Activated effector memory CD4-positive, alpha-beta T cell treated with Interleukin-2 at 50 U/mL for 16 hours (primary cell): ENCODE data around the gene CHTF8.
A peak's percentile ranks its signal among the peaks of the same experiment; 100 is the strongest.

Source experiments
- DNase-seq: peaks from one replicate; pipeline ENCODE4 v3.0.0-alpha.2; 2020

Gene CHTF8

DNA sequence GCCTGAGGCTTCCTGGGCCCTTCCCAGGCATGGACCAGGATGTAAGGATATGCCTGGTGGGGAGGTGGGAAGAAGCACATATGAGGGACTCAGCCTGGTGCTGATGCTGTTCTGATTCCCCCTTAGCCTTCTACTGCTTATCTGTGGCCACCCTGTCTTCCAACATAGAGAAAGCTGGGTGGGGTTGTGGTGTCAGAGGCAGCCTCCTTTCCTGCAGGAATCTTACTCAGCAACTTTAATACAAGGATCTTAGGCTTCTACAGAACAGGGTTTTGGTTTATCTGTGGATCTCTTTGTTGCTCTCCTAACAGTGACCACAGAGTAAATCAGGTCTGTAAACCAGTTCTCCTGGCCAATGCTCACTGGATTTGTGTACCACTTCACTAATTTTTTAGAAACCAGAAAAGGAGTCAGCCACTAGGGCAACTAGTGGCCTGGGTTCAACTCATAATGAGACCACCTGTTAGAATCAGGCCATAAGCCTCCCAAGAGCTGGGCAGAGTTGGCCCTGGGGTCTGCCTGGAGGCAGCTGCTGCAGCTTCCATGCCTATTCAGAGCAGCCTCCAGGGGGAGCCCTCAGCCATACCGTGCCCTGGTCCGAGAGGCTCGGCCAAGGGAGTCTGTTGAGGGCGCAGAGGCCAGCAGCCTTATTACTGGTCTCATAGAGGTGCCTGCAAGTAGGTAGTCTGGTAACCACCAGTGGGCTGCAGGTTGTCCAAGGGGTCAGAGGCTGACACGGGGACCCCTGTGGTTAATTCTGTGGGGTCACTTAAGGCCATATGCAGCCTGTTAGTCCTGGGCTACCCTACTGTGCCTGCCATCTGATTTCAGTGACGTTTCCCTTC lies 19.9 kb downstream of the CHTF8 start:
- DNase-seq = peak; percentile 19

DNA sequence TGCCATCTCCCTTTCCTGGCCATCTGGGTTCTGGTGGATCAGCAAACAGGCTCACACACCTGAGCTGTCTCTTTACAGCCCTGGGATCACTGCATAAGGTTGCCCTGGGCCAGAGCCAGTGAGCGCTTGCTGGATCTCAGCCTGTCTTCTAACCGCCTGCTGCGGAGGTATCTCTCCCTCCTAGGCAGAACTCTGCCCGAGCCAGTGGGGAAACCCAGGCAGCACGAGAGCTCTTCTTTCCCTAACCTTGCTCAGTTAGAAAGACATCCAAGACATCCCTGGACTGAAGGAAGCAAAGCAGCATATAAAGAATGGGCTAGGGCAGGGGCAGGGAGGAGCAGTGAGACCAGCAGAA lies 20.5 kb downstream of the CHTF8 start:
- DNase-seq = no peak

DNA sequence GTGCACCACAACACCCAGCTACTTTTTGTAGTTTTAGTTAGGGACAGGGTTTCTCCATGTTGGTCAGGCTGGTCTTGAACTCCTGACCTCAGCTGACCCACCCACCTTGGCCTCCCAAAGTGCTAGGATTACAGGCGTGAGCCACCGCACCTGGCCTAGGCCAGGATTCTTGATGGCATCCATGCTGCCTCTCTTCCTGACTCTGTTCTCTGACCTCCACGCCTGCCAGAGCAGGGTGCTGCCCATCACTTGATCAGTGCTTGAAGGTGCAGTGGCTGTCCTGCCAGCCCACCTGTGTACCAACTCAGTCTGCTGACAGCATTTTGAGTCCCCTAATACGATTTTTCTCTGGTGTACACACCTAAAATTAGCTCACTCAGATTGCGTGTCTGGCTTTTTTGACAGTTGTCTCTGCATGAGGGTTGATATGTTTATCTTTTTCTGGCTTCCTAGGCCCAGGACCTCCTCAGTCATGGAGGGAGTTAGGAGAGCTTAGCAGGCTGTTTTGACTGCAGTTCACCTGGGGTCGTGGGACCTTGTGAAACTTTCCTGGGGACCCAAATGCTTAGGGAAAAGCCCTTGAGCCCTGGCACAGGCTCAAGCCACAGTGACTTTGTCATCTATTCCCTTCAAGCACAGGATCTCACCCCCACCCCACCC lies 21.0 kb downstream of the CHTF8 start:
- DNase-seq = no peak

DNA sequence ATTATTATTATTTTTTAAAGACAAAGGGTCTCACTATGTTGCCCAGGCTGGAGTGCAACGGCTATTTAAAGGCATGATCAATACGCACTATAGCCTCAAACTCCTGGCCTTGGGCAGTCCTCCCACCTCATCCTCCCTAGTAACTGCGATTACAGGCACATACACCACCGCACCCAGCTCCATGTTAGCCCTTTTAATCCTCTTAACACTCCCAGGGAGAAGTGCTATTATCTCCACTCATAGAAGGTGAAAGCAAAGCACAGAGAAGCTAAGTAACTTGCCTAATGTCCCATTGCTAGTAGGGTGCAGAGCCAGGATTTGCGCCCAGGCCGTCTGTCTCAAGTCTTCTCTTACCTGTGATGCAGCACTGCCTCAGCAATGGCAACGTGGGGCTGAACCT lies 22.0 kb downstream of the CHTF8 start:
- no peak for DNase-seq

DNA sequence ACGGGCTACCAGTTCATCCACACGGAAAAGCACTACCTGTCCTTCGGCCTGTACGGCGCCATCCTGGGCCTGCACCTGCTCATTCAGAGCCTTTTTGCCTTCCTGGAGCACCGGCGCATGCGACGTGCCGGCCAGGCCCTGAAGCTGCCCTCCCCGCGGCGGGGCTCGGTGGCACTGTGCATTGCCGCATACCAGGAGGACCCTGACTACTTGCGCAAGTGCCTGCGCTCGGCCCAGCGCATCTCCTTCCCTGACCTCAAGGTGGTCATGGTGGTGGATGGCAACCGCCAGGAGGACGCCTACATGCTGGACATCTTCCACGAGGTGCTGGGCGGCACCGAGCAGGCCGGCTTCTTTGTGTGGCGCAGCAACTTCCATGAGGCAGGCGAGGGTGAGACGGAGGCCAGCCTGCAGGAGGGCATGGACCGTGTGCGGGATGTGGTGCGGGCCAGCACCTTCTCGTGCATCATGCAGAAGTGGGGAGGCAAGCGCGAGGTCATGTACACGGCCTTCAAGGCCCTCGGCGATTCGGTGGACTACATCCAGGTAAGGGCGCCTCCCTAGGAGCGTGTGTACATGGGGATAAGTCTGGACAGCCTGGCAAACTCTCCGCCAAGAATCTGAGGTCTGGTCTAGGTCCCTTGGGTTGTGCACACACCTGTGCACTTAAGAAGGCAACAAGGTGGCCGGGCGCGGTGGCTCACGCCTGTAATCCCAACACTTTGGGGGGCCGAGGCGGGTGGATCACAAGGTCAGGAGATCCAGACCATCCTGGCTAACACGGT lies 22.7 kb downstream of the CHTF8 start:
- DNase-seq = no peak

DNA sequence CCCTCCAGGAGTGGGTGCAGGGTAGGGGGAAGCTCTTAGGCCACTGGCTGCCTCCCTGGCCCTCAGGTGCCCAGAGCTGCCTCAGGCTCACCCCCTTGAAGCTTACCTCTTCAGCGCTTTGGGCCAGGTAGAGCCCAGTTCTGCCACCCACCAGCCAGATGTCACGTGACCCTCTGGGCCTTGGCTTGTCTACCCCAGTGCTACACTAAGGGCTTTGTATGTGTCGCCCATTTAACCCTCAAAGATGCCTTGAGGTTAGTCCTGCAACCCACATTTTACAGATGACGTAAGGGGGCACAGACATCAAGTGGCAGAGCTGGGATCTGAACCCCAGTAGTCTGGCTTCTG lies 23.5 kb downstream of the CHTF8 start:
- no peak for DNase-seq

DNA sequence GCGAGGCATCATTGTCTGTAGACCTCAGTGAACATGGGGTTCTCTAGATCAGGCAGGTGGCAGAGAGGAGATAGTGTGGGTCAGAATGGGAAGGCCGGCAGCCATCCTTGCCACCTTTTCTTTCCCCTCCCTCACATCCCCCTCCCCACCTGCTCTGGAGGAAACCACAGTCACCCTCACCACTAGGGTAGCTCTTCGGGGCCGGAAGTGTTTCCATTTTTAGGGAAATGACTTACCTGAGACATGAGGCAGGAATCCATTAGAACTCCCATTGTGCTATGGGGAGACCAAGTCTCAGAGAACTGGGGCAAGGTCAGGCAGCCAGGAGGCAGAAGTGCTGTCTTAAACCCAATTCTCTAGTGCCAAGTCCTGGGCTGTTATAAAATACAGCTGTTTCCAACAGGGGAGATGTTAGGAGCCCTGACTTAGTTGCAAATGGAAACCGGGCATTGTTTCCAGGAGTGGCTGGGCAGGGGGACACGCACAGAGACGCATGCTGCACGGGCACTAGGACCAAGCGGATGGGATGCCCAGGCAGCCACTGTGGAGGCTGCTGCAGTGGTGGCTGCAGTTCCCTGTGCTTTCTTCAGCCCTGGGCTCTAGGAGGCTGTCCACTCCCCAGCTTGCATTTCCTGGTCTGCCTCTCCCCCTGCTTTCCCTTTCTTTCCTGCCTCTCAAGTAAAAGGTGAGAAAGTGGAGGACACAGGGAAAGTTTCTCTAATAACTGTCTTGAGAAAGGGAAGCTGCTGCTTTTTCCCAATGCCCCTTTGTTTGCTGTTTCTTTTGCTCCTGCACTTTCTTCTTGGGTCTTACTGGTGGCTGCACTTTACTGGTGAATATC lies 24.1 kb downstream of the CHTF8 start:
- DNase-seq = no peak

DNA sequence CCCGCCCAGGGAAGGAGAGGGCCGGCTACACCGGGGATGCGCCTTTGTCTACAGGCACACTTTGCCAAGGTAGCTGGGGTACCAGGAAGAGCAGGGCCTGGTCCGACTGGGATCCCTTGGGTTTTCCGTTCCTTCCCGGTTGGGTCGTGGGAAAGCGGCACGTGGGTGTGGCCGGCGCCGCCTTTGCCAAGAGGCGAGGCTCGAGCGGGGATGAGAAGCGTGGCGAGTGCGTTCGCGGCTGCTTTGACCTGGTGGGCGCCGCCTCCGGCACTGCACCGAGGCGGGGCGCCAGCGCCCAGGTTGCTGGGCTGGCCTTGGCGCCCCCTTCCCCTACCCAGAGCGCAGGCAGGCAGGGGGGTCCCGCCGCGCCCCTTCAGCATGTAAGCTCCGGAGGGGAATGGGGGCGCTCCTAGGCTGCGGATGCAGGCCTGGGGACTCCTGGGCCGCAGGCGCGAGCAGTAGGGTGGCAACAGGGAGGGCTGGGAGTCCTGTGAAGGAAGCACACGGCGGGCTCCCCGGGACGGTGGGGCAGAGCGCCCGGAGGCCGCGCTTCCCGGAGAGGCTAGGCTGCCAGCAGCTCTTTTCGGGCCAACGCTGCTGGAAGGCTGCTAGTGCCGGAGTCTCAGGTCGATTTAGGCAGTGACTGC lies 24.9 kb downstream of the CHTF8 start:
- no peak for DNase-seq

DNA sequence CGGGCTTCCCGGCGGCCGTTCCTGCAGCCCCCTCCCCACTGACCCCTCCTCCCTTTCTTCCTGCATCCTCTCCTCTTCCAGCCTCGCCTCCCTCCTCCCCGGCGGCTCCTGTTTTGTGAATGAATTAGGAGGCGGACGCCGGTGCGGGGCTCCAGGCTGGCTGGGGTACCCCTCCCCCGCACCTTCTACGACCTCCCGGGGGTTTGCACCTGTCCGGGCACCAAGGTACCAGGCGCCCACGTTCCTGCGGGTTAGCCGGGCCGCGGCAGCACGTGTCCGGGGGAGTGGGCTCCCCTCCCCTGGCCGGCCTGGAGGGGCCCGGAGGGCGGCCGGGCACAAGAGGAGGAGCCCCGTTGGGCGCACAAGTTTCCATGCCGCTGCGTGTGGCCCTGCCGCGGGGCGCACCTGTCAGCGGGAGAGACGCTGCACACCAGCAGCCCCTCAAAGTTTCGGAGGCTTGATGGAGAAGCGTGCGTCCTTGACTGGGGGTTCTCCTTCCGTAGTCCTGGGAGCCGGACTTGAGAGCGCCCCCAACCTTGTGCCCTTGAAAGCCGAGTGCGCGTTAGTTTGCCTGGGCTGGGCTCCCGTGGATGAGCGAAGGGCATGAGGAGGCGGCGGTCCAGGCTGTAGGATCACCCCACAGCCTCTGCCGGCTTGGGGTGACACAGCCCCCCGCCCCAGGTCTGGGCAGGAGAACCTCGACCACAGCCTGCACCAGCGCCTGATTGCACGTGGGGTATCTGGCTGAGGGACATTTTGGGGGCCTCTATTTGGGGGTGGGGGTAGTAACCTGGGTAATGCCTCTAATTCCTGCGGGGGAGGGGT lies 25.7 kb downstream of the CHTF8 start:
- DNase-seq = no peak

DNA sequence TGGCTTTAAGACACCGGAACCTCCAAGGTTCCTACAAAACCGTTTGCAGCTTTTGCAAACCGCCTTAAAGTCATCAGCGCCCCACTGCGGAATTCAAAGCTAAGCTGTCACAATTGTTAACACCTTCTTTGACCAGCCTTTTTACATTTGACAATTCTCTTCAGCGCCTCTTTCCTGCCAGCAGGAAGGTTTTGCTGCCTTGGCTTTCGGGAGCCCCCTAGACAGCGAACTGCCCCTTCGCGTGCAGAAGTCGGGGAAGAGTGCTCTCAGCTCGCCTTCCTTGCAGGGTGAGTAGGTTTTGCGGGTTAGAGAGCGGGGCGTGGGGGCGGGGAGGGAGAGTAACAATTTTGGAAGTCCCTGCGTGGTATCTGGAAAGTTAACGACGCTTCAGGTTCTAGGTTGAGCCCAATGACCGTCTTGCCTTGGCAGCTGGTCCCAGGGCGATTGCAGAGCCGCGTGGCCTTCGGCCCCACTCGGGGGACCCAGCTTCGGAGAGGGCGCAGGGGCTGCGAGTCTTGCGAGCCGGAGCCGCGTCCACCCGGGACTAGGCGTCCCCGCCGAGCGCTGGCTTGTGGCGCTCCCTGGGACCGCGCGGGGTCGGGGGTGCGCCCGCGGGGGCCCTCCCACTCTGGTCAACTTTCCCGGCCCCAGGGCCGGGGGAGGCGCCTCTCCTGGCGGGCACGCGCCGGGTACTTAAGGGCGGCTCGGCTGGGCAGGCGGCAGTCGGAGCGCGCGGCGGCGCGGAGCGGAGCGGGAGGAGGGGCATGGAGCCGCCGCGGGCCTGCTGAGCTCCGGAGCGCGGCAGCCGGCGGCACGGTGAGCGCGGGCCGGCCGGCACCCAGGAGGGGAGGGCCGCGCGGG lies 26.7 kb downstream of the CHTF8 start, which contains the start of gene HAS3:
HAS3 (plus strand) TSS at position 153 of the 861 bp plus-strand sequence. CDS start 3,743 bp downstream, outside the sequence.
- no peak for DNase-seq

DNA sequence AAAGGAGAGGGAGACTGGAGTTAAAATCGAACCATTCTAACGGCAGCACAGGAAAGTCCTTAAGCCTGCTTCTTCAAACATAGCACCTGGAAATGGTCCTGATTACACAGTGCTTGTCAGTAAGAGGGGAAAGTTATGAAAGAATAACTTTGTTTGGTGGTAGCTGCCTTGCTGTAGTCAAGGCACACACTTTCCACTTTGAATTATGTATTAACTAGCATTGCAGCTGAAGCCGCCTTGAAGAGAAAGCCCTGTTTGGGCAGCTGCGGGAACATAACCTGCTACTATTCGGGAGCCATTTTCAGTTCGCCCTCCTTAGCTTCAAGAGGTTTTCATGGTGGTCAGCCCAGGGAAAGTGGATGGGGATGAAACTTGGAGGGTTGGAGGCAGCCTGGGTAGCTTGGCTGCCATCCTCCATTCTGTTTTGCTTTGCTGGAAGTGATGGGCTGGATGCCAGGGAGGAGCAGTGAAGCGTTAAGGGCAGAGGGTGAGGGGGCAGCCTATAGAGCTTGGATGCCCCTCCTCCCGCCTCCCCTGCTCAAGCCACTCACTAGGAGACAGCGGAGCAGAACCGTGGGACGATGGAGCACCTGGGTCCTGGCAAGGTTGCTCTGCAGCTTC lies 32.2 kb downstream of the CHTF8 start:
- DNase-seq = no peak

DNA sequence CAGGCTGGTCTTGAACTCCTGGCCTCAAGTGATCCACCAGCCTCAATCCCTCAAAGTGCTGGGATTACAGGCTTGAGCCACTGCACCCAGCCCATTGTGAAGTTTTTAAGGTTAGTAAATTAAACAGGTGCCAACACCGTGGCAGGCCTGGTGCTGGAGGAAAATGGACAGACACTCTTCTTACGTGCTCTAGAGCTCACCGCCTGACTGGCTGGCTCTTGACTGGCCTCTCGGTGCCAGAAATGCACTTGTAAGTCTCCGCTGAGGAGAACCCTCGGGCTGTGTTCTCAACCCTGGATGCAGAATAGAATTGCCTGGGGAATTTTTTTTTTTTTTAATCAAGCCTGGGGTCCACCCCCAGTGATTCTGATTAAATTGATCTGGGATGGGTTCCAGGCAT lies 37.2 kb downstream of the CHTF8 start:
- DNase-seq = no peak

DNA sequence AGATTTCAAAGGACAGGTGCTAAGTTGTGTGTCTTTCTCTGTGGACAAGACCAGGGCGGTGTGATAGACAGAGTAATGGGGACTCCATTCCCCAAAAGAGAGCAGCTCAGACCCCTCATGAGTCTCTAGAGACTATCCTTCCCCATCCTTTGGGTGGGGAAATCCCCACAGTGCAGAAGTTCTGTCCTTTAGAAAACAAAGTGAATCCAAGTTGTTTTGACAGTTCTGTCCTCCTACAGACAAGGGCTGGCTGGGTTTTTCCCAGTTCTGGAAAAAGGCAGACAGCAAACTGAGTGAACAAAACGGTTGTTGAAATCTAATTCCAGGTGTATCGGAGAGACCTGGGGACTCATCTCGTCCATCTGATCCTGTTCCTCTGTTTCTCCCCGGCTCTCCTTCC lies 37.9 kb downstream of the CHTF8 start:
- DNase-seq = no peak

DNA sequence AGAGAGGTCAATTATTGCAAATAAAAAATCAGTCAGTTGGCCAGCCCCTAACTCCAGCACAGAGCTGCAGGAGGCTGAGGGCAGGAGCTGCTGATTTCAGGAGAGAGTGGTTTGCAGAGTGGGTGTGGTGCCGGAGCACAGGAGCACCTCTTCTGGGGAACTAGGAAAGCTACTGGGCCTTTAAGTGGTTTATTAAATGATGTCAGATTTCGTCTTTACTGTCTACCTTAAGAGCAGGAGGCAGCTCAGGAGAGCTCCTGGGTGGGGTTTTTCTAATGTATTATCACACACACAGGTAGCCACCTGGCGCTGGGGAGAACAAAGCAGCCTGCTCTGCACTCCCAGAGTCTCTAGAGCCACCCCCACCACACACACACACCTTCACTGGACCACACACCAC lies 38.4 kb downstream of the CHTF8 start:
- DNase-seq = no peak

DNA sequence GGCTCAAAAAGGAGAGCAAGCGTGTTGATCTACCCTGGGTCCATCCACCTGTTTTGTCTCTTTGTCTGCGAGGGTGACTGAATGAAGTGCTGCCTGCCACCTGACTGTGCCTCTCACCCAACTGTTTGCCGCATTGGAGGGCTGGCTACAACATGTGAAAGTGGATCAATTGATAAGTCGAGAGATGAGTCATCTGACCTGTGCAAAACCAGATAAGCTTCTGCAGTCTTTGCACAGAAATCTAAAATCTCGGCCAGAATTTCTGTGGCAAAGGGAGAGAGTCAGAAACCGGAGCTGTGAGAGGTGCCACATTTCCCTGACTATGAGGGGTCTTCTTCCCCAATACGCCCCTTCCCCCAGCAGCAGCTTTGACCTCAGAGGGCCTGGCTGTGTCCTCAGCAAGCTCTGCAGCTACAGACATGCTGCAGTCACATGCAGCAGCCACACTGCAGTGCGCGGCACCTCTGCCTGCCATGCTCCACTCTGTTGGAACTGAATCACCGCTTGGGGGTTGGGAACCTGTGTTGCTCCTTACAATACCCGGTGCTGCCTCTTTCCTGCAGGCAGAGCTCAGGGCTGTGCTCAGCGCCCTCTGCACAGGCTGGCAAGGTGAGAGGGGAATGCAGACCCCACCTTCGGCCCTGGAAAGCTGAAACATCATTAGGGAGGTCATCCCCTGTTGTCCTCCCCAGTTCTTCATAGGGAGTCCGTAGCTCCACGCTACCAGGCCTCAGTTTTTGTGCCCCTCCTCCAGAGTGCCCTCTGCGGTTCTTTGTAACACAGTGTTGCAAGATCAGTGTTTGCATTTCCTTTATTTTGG lies 43.1 kb downstream of the CHTF8 start:
- no peak for DNase-seq

DNA sequence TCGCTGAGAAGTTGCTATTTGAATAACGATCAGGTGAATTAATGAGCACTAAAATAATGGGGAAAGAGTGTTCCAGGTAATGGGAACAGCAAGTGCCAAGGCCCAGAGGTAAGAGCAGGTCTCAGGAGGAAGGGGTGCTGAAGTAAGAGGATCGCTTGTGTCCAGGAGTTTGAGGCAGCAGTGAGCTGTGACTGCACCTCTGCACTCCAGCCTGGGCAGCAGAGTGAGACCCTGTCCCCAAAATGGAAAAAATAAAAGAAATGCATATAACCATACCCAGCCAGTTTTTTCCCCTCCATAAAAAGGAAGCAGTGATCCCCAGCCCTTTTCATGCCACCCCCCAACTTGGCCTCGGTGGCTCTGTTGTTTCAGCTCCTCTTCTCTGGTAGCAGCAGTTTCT lies 43.7 kb downstream of the CHTF8 start:
- DNase-seq = no peak

DNA sequence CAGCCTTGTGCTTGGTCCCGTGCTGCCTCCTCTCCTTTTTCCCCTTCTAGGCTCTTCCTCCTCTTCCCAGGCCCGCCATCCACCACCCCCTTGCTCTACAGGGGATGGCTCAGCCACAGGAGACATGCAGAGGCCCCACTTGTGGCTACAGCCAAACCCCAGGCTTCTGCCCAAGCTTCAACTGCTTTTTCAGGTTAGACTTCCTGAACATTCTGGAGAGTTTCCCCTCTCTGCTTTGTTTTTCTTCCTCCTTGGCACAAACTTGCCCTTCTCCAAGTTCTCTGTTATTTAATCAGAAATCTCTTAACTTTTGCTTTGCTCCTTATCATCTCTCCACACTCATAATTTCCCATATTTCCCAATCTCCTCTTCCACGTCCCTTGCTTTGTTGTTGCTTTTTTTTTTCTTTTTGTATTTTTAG lies 45.2 kb downstream of the CHTF8 start:
- DNase-seq = no peak

DNA sequence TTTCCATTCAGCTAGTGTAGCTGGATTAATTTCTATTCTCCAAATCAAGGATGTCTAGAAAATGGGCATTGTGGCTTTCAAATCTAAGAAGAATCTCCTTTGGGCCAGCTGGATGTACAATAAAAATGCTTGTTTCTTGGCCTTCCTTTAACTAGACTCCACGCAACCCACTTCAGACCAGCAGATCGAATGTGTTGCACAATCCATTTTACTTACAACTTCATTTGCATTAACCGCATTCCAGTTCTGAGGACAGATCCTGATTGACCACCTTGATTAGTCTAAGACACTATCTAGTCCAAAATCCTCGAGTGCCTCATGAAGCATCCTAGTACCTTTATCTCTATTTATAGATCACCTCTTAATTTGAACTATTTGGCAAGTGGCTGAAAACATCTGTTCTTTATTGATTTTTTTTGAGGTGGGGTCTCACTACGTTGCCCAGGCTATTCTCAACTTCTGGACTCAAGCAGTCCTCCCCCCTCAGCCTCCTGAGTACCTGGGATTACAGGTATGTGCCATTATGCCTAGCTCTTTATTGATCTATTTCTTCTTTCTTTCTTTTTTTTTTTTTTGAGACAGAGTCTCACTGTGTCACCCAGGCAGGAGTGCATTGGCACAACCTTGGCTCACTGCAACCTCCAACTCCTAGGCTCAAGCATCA lies 47.2 kb downstream of the CHTF8 start:
- DNase-seq = no peak
